Sigmoid colon (tissue), 7 donors: ENCODE measurements around the gene CA12. TPM values are rescaled to one million over a fixed set of nuclear protein-coding genes. Genes with fewer than 3 reads are reported as not detected.
"Not testable (repeated sequence)": the region's sequence is repeated elsewhere in the genome, so short reads cannot be mapped to it uniquely, and the experiment has no call there.

ENCODE experiments used
- DNase-seq: peaks from one replicate; pipeline ENCODE4 v3.0.0-alpha.2; 2019
- H3K27ac ChIP-seq, 4 donors: fragments of 200-600 bp; sonication (generic); one replicate each; pipeline ENCODE4 v1.5.1; 2016 to 2019; ENCODE audit warnings: mild to moderate bottlenecking in 1 of 4
- H3K27me3 ChIP-seq, 3 donors: fragments of 200-600 bp; sonication (generic); one replicate each; pipeline ENCODE4 v1.5.1; 2019; ENCODE audit warnings: mild to moderate bottlenecking in 1 of 3
- H3K36me3 ChIP-seq, 4 donors: fragments of 200-600 bp; sonication (generic); one replicate each; pipeline ENCODE4 v1.5.1; 2016 to 2019
- H3K4me1 ChIP-seq, 4 donors: fragments of 200-600 bp; sonication (generic); one replicate each; pipeline ENCODE4 v1.5.1; 2017 to 2019
- H3K4me3 ChIP-seq, 4 donors: fragments of 200-600 bp; sonication (generic); one replicate each; pipeline ENCODE4 v1.5.1; 2017 to 2019; ENCODE audit warnings: mild to moderate bottlenecking in 2 of 4, moderate library complexity in 1 of 4
- H3K9me3 ChIP-seq, 4 donors: fragments of 200-600 bp in 3 of 4; sonication (generic) in 3 of 4; one replicate each; pipeline versions ENCODE4 v1.5.1 to v1.6.1; 2013 to 2019
- EP300 ChIP-seq, 4 donors: sonication (generic); formaldehyde crosslinking; IDR thresholded peaks; one replicate each; pipeline ENCODE4 v1.6.1; 2017; ENCODE audit warnings: antibody characterized with exemption in 4 of 4
- POLR2A ChIP-seq, 2 donors: fragments of 450-650 bp; IDR thresholded peaks; one replicate each; pipeline ENCODE4 v1.6.1; 2016; ENCODE audit warnings: antibody characterized with exemption in 2 of 2, mild to moderate bottlenecking in 2 of 2, moderate library complexity in 2 of 2
- POLR2AphosphoS5 ChIP-seq, 4 donors: sonication (generic); formaldehyde crosslinking; IDR thresholded peaks; one replicate each; pipeline ENCODE4 v1.6.1; 2017; ENCODE audit warnings: antibody characterized with exemption in 4 of 4
- WGBS, 2 donors: extraction: QIAGEN DNeasy Blood & Tissue Kit; methylation state at CpG; one replicate each; pipeline ENCODE4 v1.1.7; 2013; 5-methylcytosine and 5-hydroxymethylcytosine counted together
- intact Hi-C: fragments of 100-400 bp; cut with DNase I; formaldehyde crosslinking; loops from one replicate; pipeline ENCODE4 v1.15.1; 2023
- polyA plus RNA-seq, 3 donors: library from polyadenylated mRNA; stranded (reverse); fragments of 200-250 nt; gene quantifications; one replicate each; pipeline ENCODE4 v1.2.3, GENCODE V29; 2013
- total RNA-seq, 4 donors: library from RNA; depleted of rRNA; stranded (reverse); fragments of >200 nt; gene quantifications; one replicate each; pipeline ENCODE4 v1.1.0, GENCODE V29; 2016
- TF ChIP-seq, protein P1 (sequence below), 4 experiments: fragments of 450-650 bp in 3 of 4; fragments of 200-600 bp in 1 of 4; IDR thresholded peaks; one replicate each; pipeline ENCODE4 v1.5.1; 2016 to 2019; ENCODE audit warnings: antibody characterized with exemption in 4 of 4, mild to moderate bottlenecking in 3 of 4, moderate library complexity in 2 of 4
- donor health status: healthy with polysubstance abuse.
- donor health status: Bipolar disorder and iron deficiency.
- donor health status: healthy.

Gene CA12
- total and polyA plus RNA-seq, 7 donors: 0.14 to 76.2 (median 2.2) TPM

DNA sequence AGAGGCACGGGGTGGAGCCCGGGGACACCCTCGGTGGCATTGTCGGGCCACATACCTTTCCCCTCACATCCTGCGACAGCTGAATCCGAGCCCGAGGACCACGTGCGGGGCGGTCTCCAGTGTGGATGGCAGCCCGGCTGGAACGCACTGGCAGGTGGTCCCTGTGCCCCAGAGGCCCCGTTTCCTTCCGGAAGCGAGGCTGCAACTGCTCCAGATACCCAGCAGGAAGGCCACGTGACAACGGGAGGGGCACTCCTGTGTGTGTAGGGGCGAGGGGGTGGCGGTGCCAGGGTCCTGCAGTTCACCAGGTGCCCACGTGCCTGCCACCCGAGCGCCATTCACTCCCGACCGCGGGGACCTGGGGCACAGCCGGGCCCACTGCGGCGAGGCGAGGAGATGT, 60.2 kb downstream of the CA12 start:
- Histone ChIP-seq H3K27ac (no peak overlapping the region), H3K9me3 (no peaks in the 10 kb centered on the region), H3K36me3 (no peaks in the 10 kb centered on the region), H3K27me3 (no peaks in the 10 kb centered on the region), H3K4me3 (no peak overlapping the region), H3K4me1 (peaks cover 0 to 11% (median 4%) of the 10 kb centered on the region in 4 donors)
- DNase-seq: no peak
- WGBS, 2 donors: 61 to 93% methylated on average over 29 of the region's 29 CpGs
- no peak for TF ChIP-seq POLR2AphosphoS5 (IDR thresholded peaks at IDR 0.05)
- TF ChIP-seq EP300 (IDR thresholded peaks at IDR 0.05): no peak
- TF ChIP-seq POLR2A (IDR thresholded peaks at IDR 0.05): no peak
- TF ChIP-seq, protein P1, sequence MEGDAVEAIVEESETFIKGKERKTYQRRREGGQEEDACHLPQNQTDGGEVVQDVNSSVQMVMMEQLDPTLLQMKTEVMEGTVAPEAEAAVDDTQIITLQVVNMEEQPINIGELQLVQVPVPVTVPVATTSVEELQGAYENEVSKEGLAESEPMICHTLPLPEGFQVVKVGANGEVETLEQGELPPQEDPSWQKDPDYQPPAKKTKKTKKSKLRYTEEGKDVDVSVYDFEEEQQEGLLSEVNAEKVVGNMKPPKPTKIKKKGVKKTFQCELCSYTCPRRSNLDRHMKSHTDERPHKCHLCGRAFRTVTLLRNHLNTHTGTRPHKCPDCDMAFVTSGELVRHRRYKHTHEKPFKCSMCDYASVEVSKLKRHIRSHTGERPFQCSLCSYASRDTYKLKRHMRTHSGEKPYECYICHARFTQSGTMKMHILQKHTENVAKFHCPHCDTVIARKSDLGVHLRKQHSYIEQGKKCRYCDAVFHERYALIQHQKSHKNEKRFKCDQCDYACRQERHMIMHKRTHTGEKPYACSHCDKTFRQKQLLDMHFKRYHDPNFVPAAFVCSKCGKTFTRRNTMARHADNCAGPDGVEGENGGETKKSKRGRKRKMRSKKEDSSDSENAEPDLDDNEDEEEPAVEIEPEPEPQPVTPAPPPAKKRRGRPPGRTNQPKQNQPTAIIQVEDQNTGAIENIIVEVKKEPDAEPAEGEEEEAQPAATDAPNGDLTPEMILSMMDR (IDR thresholded peaks at IDR 0.05): no peak
- intact Hi-C loops: no loop called here

GRCh38 chr15:63320981-63321380, 60.7 kb downstream of the CA12 start:
- intact Hi-C loops, H3K36me3 ChIP-seq, H3K27ac ChIP-seq, H3K9me3 ChIP-seq, H3K4me3 ChIP-seq, H3K27me3 ChIP-seq, DNase-seq: not testable (repeated sequence)
- 69 to 92% methylated on average over 8 of the region's 11 CpGs for WGBS, 2 donors
- H3K4me1 ChIP-seq: peaks cover 0 to 11% (median 4%) of the 10 kb centered on the region in 4 donors

GRCh38 chr15:63320446-63320845, 61.2 kb downstream of the CA12 start:
- H3K4me1 ChIP-seq: peaks cover 0 to 11% (median 4%) of the 10 kb centered on the region in 4 donors
- 94 to 95% methylated on average over 8 of the region's 10 CpGs for WGBS, 2 donors
- H3K27ac ChIP-seq, DNase-seq, H3K27me3 ChIP-seq, H3K36me3 ChIP-seq, H3K9me3 ChIP-seq, intact Hi-C loops, H3K4me3 ChIP-seq: not testable (repeated sequence)

- WGBS, 2 donors: 14 to 66% methylated on average over 3 of the region's 3 CpGs
- TF ChIP-seq, protein P1 (IDR thresholded peaks at IDR 0.05): no peak
- TF ChIP-seq EP300 (IDR thresholded peaks at IDR 0.05) (no peak), POLR2A (IDR thresholded peaks at IDR 0.05) (no peak), POLR2AphosphoS5 (IDR thresholded peaks at IDR 0.05) (no peak)
- Histone ChIP-seq H3K4me1 (peaks cover 0 to 11% (median 4%) of the 10 kb centered on the region in 4 donors), H3K27ac (no peak overlapping the region), H3K4me3 (no peak overlapping the region), H3K36me3 (no peaks in the 10 kb centered on the region), H3K27me3 (no peaks in the 10 kb centered on the region), H3K9me3 (no peaks in the 10 kb centered on the region)
- DNase-seq: no peak
- intact Hi-C loops: no loop called here
Observed at GRCh38 chr15:63319065-63319464, 62.6 kb downstream of the CA12 start.

DNA sequence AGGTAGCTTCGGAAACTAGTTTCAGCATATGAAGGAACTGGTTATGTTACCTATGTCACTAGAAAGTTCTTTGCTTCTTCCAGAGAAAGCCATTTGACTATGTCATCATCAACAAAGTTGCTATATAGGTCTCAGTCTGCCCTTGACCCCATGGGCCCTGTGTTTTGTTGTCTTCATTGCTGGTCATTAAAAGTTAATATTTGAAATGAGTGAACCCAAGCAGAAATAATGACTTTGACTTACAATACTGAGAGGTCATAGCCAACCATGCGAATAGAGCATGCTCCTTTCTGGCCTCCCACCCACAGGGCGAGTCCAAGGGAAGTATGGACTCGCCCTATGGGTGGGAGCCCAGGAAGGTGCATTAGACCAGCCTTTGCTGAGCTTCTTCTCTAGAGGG, 63.3 kb downstream of the CA12 start:
- Histone ChIP-seq H3K36me3 (no peaks in the 10 kb centered on the region), H3K4me1 (peaks cover 0 to 6% (median 2%) of the 10 kb centered on the region in 4 donors), H3K4me3 (no peak overlapping the region), H3K27me3 (no peaks in the 10 kb centered on the region), H3K9me3 (no peaks in the 10 kb centered on the region), H3K27ac (no peak overlapping the region)
- WGBS, 2 donors: 73 to 91% methylated on average over 4 of the region's 4 CpGs
- TF ChIP-seq, protein P1 (IDR thresholded peaks at IDR 0.05): no peak
- TF ChIP-seq POLR2A (IDR thresholded peaks at IDR 0.05): no peak
- no peak for TF ChIP-seq EP300 (IDR thresholded peaks at IDR 0.05)
- TF ChIP-seq POLR2AphosphoS5 (IDR thresholded peaks at IDR 0.05): no peak
- intact Hi-C loops: no loop called here
- DNase-seq: no peak

- no peak for DNase-seq
- intact Hi-C loops: no loop called here
- Histone ChIP-seq H3K4me3 (no peak overlapping the region), H3K27me3 (no peaks in the 10 kb centered on the region), H3K4me1 (no peaks in the 10 kb centered on the region), H3K9me3 (no peaks in the 10 kb centered on the region), H3K36me3 (no peaks in the 10 kb centered on the region), H3K27ac (no peak overlapping the region)
- 77 to 83% methylated on average over 2 of the region's 2 CpGs for WGBS, 2 donors
- TF ChIP-seq, protein P1 (IDR thresholded peaks at IDR 0.05): no peak
- TF ChIP-seq POLR2AphosphoS5 (IDR thresholded peaks at IDR 0.05) (no peak), POLR2A (IDR thresholded peaks at IDR 0.05) (no peak), EP300 (IDR thresholded peaks at IDR 0.05) (no peak)
Observed at GRCh38 chr15:63314409-63314808, 67.2 kb downstream of the CA12 start.
